IPS-NIHi11 (cell line): ENCODE results near the gene WHRN.

ENCODE experiments used
- DNase-seq: peaks from one replicate; pipeline ENCODE4 v3.0.0; 2012; ENCODE audit warnings: mixed read lengths, low spot score

Gene WHRN

GRCh38 chr9:114492991-114493390 lies 12.3 kb downstream of the WHRN start:
- DNase-seq = no peak

DNA sequence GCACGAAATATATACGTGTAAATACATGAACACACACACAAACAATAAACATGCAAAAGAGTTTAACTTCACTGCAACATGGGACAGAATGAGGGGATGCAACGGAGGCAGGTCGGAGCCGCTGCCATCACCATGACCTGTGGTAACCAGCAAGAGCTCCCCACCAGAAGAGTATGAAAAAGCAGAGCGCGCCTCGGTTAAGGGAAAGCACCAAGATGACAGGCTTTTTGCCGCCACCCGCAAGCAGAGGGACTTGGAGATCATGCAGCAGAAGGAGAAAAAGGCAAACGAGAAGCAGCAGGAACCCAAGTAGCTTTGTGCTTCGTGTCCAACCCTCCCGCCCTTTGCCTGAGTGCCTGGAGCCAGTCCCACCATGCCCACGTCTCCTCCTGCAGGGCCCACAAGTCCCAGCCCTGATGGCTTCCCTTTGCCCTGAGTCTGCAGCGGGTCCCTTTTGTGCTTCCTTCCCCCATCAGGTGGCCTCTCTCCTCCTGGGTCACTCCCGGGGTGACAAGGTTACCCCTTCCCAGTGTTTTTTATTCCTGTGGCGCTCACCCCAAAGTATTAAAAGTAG lies 13.8 kb downstream of the WHRN start:
- no peak for DNase-seq

DNA sequence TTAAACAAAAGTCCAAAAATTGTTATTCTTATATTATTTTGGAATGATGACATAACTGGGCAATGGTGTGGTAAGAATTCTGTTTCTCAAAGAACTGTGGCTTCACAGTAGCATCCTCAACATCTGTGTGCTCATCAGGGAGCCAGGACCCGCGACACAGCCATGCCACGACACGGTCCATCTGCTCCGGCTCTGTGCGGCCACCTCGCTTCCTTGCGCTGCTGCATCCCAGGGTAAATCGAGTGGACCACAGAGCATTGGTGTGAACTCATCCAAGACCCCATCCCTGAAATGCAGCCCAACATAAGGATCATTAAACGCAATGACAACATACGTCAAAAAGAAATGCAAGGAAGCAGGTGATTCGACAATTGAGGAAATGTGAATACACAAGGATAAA lies 15.3 kb downstream of the WHRN start:
- no peak for DNase-seq

- DNase-seq = no peak
These were observed 16.7 kb downstream of the WHRN start for GRCh38 chr9:114488398-114489129.

DNA sequence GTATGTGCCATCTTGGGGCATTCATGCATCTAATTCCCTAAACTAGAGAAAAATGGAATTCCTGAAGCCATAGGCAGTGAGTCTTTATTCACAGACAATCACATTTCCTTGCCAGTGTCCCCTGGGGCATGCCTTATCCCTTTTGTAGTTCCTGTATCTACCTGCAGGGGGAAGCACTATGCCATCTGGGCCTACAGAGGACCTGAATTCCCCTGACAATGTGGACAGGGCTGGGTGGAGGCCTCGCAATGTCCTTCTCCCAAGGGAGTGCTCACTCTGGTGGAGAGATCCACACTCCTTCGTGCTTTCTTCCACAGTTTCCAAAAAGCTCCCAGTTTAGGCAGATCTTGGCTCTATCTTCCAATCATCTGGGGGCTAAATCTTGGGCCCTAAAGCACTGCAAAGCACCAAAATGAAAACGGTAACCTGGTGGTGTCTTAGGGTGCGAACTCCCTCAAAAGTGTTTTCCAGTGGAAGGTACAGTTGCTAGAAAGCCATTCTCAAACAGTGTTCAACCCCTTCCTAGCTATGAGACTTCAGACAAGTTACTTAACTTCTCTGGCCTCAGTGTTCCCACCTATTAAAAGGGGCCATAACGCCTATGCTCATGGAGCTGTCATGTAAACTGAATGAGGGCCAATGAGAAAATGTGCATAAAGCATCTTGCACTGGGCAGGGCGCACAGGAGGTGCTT lies 17.5 kb downstream of the WHRN start:
- peak; percentile 86 for DNase-seq

DNA sequence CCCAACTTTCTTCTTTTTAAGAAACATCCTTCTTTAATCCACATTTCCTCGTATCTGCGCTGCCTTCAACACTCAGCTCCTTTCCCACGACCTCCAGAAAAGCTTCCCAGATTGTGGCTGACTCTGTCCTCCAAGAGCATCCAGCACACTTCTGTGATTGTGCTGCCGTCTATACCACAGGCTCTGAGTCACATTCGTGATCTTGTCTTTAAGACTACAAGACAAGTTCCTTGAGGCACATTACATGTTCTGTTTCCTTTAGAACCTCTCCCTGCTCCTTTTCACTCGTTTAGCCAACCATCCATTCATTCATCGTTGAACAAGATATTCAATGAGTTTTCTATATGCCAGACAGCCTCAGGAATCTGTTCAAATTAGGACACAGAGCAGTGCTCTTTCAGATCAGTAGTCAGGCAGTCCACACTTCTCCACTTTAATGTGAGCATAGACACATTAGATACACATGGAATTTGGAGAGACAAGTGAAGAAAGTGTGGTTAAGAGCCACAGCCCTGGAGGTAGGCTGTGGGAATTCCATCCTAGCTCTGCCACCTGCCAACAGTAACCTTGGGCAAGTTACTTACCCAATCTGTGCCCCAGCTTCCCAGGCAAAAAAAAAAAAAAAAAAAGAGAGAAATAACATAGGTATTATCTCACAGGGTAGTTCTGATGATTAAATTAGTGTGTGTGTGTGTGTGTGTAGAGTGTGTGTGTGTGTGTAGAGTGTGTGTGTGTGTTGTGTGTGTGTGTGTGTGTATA lies 18.9 kb downstream of the WHRN start:
- no peak for DNase-seq

GRCh38 chr9:114484854-114485443 lies 20.3 kb downstream of the WHRN start:
- no peak for DNase-seq

- no peak for DNase-seq
These were observed 20.9 kb downstream of the WHRN start for GRCh38 chr9:114484215-114484853.

GRCh38 chr9:114483499-114483898 lies 21.8 kb downstream of the WHRN start:
- no peak for DNase-seq

DNA sequence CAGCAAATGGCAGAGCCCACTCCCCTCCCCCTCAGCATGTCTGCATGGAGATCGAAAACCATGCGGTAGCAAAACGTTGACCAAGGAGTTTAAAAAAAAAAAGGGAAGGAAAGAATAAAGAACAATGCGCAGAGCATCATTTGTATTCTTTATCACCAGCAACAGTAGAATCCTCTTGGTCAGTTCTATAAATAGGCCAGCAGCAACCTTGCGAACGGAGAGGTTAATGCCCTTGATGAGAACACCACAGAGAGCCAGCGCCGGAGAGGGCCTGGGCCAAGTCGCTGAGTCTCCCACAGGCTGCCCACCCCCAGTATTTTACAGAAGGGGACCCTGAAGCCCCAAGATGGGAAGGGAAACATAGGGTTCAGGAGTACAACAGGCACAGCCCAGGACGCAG lies 22.7 kb downstream of the WHRN start:
- DNase-seq = no peak

GRCh38 chr9:114481789-114482188 lies 23.5 kb downstream of the WHRN start:
- DNase-seq = no peak

- no peak for DNase-seq
These were observed 24.4 kb downstream of the WHRN start for GRCh38 chr9:114480746-114481435.

DNA sequence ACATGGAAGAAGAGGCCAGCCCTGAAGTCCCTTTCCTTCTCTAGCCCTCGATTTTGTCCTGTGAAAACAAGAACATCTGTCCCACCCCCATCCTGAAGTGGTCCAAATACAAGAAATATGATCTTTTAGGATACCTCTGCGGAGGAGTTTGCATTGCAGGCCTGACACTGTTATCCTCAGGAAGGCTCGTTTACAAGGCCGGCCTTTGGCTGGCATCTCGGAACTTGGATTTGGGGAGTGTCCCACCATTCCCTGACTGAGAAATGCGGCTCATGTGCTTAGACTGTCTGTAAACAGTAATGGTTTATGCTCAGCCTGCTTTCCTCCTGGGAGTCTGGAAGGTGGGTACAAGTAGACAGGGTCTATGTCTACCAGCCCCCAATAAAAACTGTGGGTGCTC lies 26.4 kb downstream of the WHRN start:
- no peak for DNase-seq

- DNase-seq = no peak
These were observed 26.8 kb downstream of the WHRN start for GRCh38 chr9:114478459-114478858.

DNA sequence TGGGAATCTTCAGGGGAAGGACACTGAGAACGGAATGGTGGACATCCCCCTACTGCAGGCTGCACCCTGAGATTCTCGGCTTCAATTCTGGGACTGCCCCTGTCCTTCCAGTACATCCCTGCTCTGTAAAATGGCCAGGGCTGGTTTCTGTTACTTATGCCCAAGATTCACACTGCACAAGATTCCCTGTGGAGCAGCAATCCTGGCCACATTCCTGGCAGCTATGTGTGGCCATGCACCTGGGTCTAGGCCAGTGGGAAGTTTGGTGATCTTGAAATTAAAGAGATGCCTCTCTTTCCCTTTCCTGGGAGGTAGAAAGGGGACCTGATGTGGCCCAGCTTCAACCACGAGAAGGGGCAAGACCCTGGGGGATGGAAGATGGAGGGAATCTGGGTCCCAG lies 27.6 kb downstream of the WHRN start:
- DNase-seq = no peak

GRCh38 chr9:114476891-114477469 lies 28.3 kb downstream of the WHRN start:
- DNase-seq = no peak

- DNase-seq = no peak
These were observed 29.7 kb downstream of the WHRN start for GRCh38 chr9:114475412-114476135.

GRCh38 chr9:114474425-114474824 lies 30.8 kb downstream of the WHRN start:
- no peak for DNase-seq

DNA sequence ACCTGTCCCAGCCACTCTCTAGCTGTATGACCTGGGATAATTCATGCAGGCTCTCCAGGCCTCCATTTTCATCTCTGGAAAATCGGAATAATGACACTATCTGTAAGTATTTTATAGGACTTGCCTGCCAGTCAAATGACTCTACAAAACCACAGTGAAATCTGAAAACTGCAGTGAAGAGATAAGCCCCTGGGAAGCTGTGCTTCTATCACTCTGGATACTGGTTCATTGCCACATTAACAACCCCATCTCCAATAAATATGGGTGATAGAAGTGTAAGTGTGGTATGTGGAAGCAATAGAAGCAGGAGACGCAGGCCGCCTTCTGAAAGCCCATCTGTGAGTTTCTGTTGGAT lies 31.8 kb downstream of the WHRN start:
- DNase-seq = no peak

DNA sequence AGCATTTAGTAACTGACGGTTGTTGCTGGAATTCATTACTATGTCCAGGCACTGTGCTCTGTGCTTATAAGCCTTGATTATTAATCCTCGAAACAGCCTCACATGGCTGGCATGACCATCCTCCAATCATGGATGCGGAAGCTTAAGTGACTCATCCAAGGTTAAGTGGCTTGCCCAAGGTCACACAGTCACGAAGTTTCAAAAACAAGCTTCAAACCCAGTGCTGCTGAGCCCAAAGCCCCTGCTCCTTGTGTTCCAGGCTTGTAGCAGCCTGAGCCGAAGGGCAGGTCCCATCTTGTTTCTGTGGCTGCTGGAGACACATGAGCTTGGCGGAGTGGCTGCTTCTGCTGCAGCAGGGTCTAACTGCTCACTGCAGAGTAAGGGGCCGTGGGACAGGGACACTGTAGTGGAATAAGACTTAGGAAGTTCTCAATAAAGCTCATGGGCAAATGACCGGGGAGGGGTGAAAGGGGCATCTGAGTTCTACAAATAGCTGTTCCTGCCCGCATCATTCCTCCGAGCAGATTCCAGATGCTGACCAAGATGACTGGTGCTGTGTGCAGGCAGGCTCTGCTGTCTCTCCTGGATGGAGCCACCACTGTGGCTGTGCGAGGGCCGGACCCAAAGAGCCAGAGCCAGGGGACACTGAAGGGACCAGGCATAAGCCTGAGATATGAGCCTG lies 32.4 kb downstream of the WHRN start:
- DNase-seq = no peak
